ENCODE data around the gene FBXO38.

DNA sequence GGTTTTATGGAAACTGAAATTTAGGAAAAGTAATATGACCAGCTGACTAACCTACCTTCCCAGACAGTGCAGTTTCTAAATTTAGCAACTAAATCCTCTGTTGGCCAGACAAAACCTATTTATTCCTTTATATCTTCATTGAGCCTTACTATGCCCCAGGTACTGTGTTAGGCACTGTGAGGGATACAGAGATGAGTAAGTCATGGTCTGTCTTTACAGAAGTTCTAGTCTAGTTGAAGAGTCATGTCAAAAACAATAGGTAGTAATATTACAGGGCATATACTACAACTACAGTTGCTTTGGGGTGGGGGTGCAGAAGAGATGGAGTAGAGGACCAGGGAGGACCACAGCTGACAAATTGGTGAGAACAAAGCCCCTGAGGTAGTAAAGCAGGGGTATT is 42.8 kb downstream of the FBXO38 start:
- TF ChIP-seq, protein P1, sequence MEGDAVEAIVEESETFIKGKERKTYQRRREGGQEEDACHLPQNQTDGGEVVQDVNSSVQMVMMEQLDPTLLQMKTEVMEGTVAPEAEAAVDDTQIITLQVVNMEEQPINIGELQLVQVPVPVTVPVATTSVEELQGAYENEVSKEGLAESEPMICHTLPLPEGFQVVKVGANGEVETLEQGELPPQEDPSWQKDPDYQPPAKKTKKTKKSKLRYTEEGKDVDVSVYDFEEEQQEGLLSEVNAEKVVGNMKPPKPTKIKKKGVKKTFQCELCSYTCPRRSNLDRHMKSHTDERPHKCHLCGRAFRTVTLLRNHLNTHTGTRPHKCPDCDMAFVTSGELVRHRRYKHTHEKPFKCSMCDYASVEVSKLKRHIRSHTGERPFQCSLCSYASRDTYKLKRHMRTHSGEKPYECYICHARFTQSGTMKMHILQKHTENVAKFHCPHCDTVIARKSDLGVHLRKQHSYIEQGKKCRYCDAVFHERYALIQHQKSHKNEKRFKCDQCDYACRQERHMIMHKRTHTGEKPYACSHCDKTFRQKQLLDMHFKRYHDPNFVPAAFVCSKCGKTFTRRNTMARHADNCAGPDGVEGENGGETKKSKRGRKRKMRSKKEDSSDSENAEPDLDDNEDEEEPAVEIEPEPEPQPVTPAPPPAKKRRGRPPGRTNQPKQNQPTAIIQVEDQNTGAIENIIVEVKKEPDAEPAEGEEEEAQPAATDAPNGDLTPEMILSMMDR (IDR thresholded peaks at IDR 0.05) = no peak
- TF ChIP-seq POLR2A (IDR thresholded peaks at IDR 0.05) (no peak), POLR2AphosphoS5 (IDR thresholded peaks at IDR 0.05) (no peak), EP300 (IDR thresholded peaks at IDR 0.05) (no peak)
